Fibroblast of mammary gland (primary cell): ENCODE results near the gene PIGM.

Source experiments
- DNase-seq: peaks from one replicate; pipeline ENCODE4 v3.0.0-alpha.2; 2010; ENCODE audit warnings: low read depth
- H3K4me3 ChIP-seq: 2 replicates; pipeline ENCODE4 v1.5.1; 2011; ENCODE audit warnings: low read depth, mild to moderate bottlenecking, low read length, moderate library complexity; ENCODE audit not compliant: control insufficient read depth
- TF ChIP-seq, protein P1 (sequence below): conservative IDR thresholded peaks from 2 replicates; pipeline ENCODE4 v1.5.1; 2011; ENCODE audit warnings: low read depth, low read length, inconsistent platforms; ENCODE audit not compliant: control insufficient read depth, insufficient read depth

Gene PIGM

GRCh38 chr1:160004425-160004824 is 27.4 kb downstream of the PIGM start:
- no peak overlapping the region for H3K4me3 ChIP-seq
- TF ChIP-seq, protein P1, sequence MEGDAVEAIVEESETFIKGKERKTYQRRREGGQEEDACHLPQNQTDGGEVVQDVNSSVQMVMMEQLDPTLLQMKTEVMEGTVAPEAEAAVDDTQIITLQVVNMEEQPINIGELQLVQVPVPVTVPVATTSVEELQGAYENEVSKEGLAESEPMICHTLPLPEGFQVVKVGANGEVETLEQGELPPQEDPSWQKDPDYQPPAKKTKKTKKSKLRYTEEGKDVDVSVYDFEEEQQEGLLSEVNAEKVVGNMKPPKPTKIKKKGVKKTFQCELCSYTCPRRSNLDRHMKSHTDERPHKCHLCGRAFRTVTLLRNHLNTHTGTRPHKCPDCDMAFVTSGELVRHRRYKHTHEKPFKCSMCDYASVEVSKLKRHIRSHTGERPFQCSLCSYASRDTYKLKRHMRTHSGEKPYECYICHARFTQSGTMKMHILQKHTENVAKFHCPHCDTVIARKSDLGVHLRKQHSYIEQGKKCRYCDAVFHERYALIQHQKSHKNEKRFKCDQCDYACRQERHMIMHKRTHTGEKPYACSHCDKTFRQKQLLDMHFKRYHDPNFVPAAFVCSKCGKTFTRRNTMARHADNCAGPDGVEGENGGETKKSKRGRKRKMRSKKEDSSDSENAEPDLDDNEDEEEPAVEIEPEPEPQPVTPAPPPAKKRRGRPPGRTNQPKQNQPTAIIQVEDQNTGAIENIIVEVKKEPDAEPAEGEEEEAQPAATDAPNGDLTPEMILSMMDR: no peak

GRCh38 chr1:160004001-160004400 is 27.8 kb downstream of the PIGM start:
- DNase-seq: no peak
- H3K4me3 ChIP-seq: no peak overlapping the region
- TF ChIP-seq, protein P1: no peak

More at GRCh38 chr1:160004425-160004824, 27.4 kb downstream of the PIGM start:
- no peak for DNase-seq

- TF ChIP-seq, protein P1: no peak
- H3K4me3 ChIP-seq: no peak overlapping the region
- DNase-seq: no peak
Measured at GRCh38 chr1:160001440-160001839, 30.4 kb downstream of the PIGM start.

- no peak overlapping the region for H3K4me3 ChIP-seq
- peak; percentile 67 for DNase-seq
- TF ChIP-seq, protein P1: no peak
Measured at GRCh38 chr1:159999204-159999603, 32.6 kb downstream of the PIGM start.

GRCh38 chr1:159996653-159997052 is 35.1 kb downstream of the PIGM start:
- TF ChIP-seq, protein P1: no peak
- H3K4me3 ChIP-seq: no peak overlapping the region
- peak; percentile 89 for DNase-seq

DNA sequence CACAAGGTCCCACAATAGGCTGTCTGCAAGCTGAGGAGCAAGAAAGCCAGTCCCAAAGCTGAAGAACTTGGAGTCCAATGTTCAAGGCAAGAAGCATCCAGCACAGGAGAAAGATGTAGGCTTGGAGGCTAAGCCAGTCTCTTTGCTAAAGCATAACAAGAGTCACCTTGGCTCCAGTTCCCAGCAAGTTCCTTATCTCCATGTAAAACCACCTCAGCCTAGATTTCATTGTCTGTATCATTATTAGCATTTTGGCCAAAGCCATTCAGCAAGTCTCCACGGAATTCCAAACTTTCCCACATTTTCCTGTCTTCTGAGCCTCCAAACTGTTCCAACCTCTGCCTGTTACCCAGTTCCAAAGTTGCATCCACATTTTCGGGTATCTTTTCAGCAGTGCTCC is 36.9 kb downstream of the PIGM start:
- no peak for DNase-seq
- TF ChIP-seq, protein P1: no peak
- no peak overlapping the region for H3K4me3 ChIP-seq

DNA sequence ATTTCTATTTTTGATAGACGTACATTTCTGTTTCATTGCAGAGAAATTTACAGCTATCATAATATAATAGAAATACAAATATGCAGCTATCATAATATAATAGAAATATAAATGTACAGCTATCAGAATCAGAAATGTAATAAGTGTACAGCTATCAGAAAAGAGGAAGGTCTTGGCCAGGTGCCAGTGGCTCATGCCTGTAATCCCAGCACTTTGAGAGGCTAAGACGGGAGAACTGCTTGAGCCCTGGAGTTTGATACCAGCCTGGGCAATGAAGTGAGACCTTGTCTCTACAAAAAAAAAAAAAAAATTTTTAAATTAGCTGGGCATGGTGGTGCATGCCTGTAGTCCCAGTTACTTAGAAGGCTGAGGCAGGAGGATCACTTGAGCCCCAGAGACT is 37.9 kb downstream of the PIGM start:
- TF ChIP-seq, protein P1: no peak
- no peak overlapping the region for H3K4me3 ChIP-seq
- DNase-seq: no peak
